CD4-positive, alpha-beta T cell (primary cell): ENCODE results near the gene CCR2. TPM values are rescaled to one million over a fixed set of nuclear protein-coding genes. Genes with fewer than 3 reads are reported as not detected.
A peak's percentile ranks its signal among the peaks of the same experiment; 100 is the strongest.

Experiments used
- ATAC-seq: fragments of 200-7000 bp; cut with Tn5 transposase; one replicate; pipeline ENCODE4 v1.10.0; 2022; ENCODE audit warnings: mild to moderate bottlenecking; ENCODE audit not compliant: poor library complexity
- CTCF ChIA-PET: fragments of 350-600 bp; sonication (Branson Sonifier 250); formaldehyde crosslinking; loops from one replicate; lab custom pipeline; 2021; ENCODE audit warnings: antibody characterized with exemption, inconsistent platforms; lab: Charles Lee
- POLR2A ChIA-PET: fragments of 350-600 bp; sonication (Branson Sonifier 250); formaldehyde crosslinking; loops from one replicate; lab custom pipeline; 2021; ENCODE audit warnings: antibody characterized with exemption, inconsistent platforms; lab: Charles Lee
- DNase-seq, 14 experiments: peaks; one replicate each; pipeline ENCODE4 v3.0.0-alpha.2; 2013 to 2020; ENCODE audit warnings: mixed read lengths in 2 of 14
- H3K27ac ChIP-seq, 2 donors: one replicate each; pipeline versions ENCODE4 v1.5.1 to v1.7.0; 2013; ENCODE audit warnings: low read length in 2 of 2, low read depth in 1 of 2, mild to moderate bottlenecking in 1 of 2
- H3K27me3 ChIP-seq, 2 experiments: 1 replicate in 1 of 2; 2 replicates in 1 of 2; pipeline versions ENCODE4 v1.6.1 to v1.7.0; 2013; ENCODE audit warnings: low read length in 2 of 2, control low read depth in 1 of 2, mild to moderate bottlenecking in 1 of 2, moderate library complexity in 1 of 2; ENCODE audit not compliant: insufficient read depth in 2 of 2, control insufficient read depth in 1 of 2
- H3K36me3 ChIP-seq: one replicate; pipeline ENCODE4 v1.6.1; 2013; ENCODE audit warnings: low read length, control low read depth; ENCODE audit not compliant: insufficient read depth
- H3K4me1 ChIP-seq: one replicate; pipeline ENCODE4 v1.6.1; 2013; ENCODE audit warnings: low read length, control low read depth; ENCODE audit not compliant: insufficient read depth
- H3K4me3 ChIP-seq: one replicate; pipeline ENCODE4 v1.5.1; 2013; ENCODE audit warnings: mild to moderate bottlenecking, low read length, moderate library complexity
- H3K9me3 ChIP-seq, 2 experiments: 1 replicate in 1 of 2; 2 replicates in 1 of 2; pipeline versions ENCODE4 v1.6.1 to v1.7.0; 2013; ENCODE audit warnings: low read length in 2 of 2, mild to moderate bottlenecking in 2 of 2, control low read depth in 1 of 2, moderate library complexity in 1 of 2; ENCODE audit not compliant: control insufficient read depth in 1 of 2, insufficient read depth in 1 of 2
- H3K27ac Mint-ChIP-seq: one replicate; pipeline ENCODE4 v1.8.0; 2020; ENCODE audit warnings: mixed read lengths
- H3K27me3 Mint-ChIP-seq: one replicate; pipeline ENCODE4 v1.8.0; 2021; ENCODE audit warnings: mixed read lengths
- H3K36me3 Mint-ChIP-seq: one replicate; pipeline ENCODE4 v1.8.0; 2021; ENCODE audit warnings: low read depth, mixed read lengths
- H3K4me1 Mint-ChIP-seq: one replicate; pipeline ENCODE4 v1.8.0; 2021; ENCODE audit warnings: low read depth, mixed read lengths
- H3K4me3 Mint-ChIP-seq: one replicate; pipeline ENCODE4 v1.8.0; 2020; ENCODE audit warnings: mild to moderate bottlenecking, mixed read lengths
- H3K9me3 Mint-ChIP-seq: one replicate; pipeline ENCODE4 v1.8.0; 2020; ENCODE audit warnings: mixed read lengths
- CTCF ChIP-seq: fragments of 200-600 bp; IDR thresholded peaks from one replicate; pipeline ENCODE4 v1.8.0; 2022; ENCODE audit warnings: antibody characterized with exemption, mild to moderate bottlenecking
- intact Hi-C, 2 experiments: fragments of 100-400 bp; cut with DNase I in 1 of 2; cut with micrococcal nuclease in 1 of 2; formaldehyde crosslinking; loops; one replicate each; pipeline versions ENCODE4 v1.15.1 to v1.9.0; 2023 to 2025; cut with DNase I, micrococcal nuclease
- total RNA-seq, 174 experiments: library from RNA in 2 of 174; stranded (reverse) in 2 of 174; gene quantifications; one replicate each; pipeline ENCODE4 v1.2.3 and lab custom pipeline; 2021 to 2026

Gene CCR2
- total RNA-seq, 2 experiments from 2014 or later = 0.99 to 1.0 TPM

GRCh38 chr3:46356276-46356675 is 2.4 kb downstream of the CCR2 start:
- ATAC-seq (no peak), DNase-seq (no peak)
- POLR2A ChIA-PET = no interaction called here
- Histone ChIP-seq H3K4me1 (peaks cover 73% of the 10 kb centered on the region), H3K4me3 (peak overlapping the region; percentile 60), H3K9me3 (no peaks in the 10 kb centered on the region), H3K27me3 (no peaks in the 10 kb centered on the region), H3K27ac (no peak overlapping the region), H3K36me3 (peaks cover 14% of the 10 kb centered on the region)
- Mint-ChIP-seq H3K9me3 (no peaks in the 10 kb centered on the region), H3K4me3 (no peak overlapping the region), H3K27me3 (no peaks in the 10 kb centered on the region), H3K27ac (no peak overlapping the region), H3K36me3 (no peaks in the 10 kb centered on the region), H3K4me1 (peaks cover 46% of the 10 kb centered on the region)
- CTCF ChIA-PET = interaction anchor here (1.9 kb wide), 1 partner anchor 12 kb away, joined by 7 read pairs; no protein-coding TSS in a partner anchor
- intact Hi-C loops = no loop called here
- TF ChIP-seq CTCF = no peak

- ATAC-seq (no peak), DNase-seq (no peak)
- Histone ChIP-seq H3K4me3 (peak overlapping the region; percentile 60), H3K36me3 (peaks cover 14% of the 10 kb centered on the region), H3K27me3 (no peaks in the 10 kb centered on the region), H3K9me3 (no peaks in the 10 kb centered on the region), H3K4me1 (peaks cover 73% of the 10 kb centered on the region), H3K27ac (no peak overlapping the region)
- Mint-ChIP-seq H3K4me1 (peaks cover 41% of the 10 kb centered on the region), H3K36me3 (no peaks in the 10 kb centered on the region), H3K4me3 (peak overlapping the region; percentile 51), H3K9me3 (no peaks in the 10 kb centered on the region), H3K27ac (peak overlapping the region; percentile 28), H3K27me3 (no peaks in the 10 kb centered on the region)
- ChIA-PET CTCF (interaction anchor here (1.9 kb wide), 1 partner anchor 12 kb away, joined by 7 read pairs; no protein-coding TSS in a partner anchor), POLR2A (no interaction called here)
- no peak for TF ChIP-seq CTCF
- intact Hi-C loops = no loop called here
Observed at GRCh38 chr3:46356909-46357308, 3.0 kb downstream of the CCR2 start.

- no peaks in the 10 kb centered on the region for H3K27me3 ChIP-seq
- DNase-seq (no peak), ATAC-seq (no peak)
- no peaks in the 10 kb centered on the region for H3K9me3 ChIP-seq
- peaks cover 68% of the 10 kb centered on the region for H3K4me1 ChIP-seq
- Mint-ChIP-seq H3K9me3 (no peaks in the 10 kb centered on the region), H3K4me3 (no peak overlapping the region), H3K27me3 (no peaks in the 10 kb centered on the region), H3K4me1 (peaks cover 26% of the 10 kb centered on the region), H3K36me3 (no peaks in the 10 kb centered on the region), H3K27ac (no peak overlapping the region)
- no peak overlapping the region for H3K27ac ChIP-seq
- intact Hi-C loops = no loop called here
- peaks cover 14% of the 10 kb centered on the region for H3K36me3 ChIP-seq
- TF ChIP-seq CTCF = no peak
- H3K4me3 ChIP-seq = peak overlapping the region; percentile 17
- ChIA-PET CTCF (interaction anchor here (2.1 kb wide), 1 partner anchor 10 kb away, joined by 8 read pairs; no protein-coding TSS in a partner anchor), POLR2A (no interaction called here)
Observed at GRCh38 chr3:46358466-46358865, 4.6 kb downstream of the CCR2 start.
